GM19043 (cell line): ENCODE measurements around the gene C1orf167.
"Not testable (repeated sequence)": the region's sequence is repeated elsewhere in the genome, so short reads cannot be mapped to it uniquely, and the experiment has no call there.

Experiments used
- ATAC-seq: cut with Tn5 transposase; IDR thresholded peaks from one replicate; pipeline ENCODE4 v1.9.1; 2021; ENCODE audit warnings: low read depth; ENCODE audit not compliant: unreplicated experiment

Gene C1orf167

DNA sequence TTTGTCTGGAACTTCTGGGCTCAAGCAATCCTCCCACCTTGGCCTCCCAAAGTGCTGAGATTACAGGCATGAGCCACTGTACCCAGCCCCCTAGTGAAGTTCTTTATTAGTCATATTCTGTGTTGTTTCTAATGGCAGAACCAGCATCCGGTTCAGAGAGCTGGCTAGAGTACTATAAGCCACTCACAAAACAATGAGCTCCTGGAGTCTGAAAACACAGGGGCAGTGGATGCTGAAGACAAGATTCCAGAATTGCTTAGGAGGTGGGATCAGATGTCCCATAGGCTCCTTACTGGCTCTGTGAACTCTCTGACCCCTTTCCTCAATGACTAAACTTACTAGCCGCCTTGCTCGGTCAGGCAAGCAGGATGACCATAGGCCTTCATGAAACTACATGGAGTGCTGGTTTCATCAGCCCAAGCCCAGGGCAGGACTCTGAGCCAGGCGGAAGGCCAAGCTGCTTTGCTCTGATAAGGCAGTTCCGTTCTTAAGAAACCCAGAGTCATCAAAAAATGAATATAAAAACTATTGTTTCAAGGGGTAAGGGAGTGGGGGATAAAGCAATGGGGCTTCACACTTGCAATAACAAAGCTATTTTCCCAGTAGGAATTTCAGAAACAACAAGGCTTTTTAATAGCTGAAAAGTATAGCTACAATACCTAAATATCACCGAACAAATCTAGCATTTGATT lies 35.7 kb downstream of the C1orf167 start:
- no peak for ATAC-seq

DNA sequence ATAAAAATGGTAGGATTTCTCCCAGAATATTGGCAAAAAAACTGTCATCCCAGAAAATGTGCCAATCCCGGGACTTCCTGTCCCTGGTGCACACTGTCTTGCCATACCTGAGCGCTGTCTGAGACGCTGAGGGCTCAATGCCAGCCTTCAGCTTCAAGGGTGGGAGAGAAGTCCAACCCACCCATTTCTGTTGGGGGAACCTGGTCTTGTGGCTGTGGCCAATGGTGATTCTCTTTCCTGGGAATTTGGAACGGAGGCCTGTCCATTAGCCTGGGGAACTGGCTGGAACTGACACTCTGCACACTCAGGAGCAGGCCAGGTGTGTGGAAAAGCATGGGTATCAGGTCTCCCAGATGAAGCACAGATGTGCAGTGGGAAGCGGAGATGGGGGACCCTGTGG lies 37.1 kb downstream of the C1orf167 start:
- no peak for ATAC-seq

DNA sequence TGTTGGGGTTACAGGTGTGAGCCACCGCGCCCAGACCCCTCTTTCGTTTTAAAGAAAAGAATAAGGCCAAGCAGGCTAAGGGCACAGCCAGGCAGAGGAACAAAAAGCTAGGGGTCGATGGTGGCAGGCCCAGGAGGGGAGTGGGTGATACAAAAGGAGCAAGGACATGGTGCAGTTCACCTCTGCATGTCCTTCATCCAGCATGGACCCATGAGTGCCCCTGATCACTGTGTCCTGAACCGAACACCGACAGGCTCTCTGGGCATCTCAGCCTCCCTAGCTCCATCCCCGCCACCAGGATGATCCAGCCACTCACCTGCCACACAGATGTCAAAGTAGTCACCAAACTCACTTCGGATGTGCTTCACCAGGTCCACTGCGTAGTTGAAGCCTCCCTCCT lies 37.9 kb downstream of the C1orf167 start:
- no peak for ATAC-seq

DNA sequence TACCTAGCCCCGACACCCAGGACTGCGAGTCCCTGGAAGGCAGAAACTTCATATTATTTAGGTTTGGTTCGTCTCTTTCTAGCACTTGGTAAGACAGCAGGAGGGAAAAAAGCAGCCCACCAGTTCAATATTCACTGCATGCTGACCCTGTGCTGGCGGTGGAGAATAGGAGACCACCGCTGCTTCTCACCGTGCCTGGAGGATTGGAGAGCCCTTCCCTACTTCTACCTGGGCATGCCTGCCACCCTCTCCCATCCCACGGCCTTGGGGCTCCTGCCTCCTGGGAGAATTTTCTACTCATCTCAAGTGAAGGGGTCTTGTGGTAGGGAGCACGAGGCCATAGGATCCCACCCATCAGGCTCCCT lies 38.4 kb downstream of the C1orf167 start:
- ATAC-seq, result no peak

DNA sequence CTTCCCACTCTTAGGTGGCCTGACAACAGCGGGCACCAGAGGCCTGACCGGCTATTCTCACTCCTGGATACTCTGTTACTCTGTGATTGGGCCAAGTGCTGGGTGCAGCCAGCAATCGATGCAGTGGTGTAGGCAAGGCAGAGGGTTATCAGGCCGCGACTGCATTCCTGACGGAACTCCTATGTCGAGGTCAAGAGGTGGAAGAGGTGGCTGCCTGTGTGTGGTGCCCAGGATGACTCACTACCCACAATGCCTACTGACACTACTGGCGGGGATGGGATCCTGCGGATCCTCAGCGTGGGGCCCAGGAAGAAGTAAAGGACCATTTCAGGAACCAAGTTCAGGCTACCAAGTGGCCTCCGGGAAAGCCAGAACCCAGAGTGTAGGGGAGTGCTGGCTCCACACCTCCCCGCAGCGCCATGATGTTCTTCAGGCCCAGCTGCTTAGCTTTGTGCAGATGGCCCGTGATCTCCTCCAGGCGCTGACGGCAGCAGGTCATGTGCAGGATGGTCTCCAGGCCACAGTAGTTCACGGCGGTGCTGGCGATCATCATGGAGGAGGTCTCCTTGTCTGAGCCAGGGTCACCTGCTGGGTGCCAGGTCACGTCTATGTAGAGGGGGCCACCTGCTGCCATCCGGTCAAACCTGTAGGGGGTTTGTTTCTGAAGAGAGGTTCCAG lies 38.9 kb downstream of the C1orf167 start:
- ATAC-seq, result no peak

DNA sequence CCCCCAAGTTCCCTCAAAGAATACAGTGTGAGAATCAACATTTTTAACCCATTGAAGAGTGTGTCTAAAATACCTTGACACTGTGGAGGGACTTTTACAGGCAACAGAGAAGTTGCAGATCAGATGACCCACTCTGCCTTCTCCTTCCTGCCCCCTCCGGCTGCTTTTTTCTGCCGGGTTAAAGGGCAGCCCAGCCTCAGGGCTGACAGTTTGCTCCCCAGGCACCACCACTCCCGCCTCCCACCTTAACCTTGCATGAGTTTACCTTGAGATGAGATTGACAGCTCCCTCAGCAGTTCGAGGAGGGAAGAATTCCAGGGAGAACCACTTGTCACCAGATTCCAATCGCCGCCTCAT lies 40.6 kb downstream of the C1orf167 start:
- ATAC-seq, result no peak

DNA sequence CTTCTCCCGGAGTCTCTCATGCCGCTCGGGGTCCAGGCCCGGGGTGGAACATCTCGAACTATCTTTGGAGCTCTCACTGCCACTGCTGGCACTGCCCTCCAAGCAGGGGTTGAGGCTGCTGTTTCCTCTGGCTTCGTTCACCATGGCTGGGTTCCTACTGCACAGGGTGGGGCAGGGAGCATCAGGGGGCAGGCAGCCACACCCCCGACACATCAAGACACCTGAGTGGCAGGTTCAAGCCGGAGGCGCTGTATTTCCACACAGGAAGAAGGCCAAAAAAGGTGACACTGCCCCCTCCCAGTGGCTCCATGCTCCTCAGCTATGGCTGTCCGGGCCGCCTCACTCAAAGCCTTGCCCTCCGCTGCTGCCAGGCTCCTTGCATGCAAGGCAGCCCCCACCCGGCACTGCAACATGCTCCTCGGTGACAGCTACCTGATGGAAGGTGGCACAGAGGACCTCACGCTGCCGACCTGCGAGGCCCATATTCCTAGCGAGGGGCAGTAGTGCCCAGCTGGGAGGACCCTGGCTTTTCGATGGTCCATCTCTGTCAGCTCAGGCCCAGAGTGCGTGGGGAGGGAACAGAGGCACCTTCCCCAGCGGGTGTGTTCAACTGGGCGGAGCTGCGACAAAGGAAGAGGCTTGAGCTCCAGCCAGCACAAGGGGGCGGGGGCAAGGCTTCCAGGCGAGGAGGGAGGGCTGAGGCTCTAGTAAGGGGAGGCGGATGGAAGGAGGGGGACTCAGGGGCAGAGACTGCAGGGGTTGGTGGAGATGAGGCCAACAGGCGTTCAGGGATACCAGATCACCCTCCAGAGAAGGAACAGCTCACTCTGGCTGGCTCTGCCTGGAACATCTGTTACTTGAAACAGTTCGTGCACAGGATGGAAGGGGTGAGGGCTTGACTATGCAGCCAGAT lies 41.2 kb downstream of the C1orf167 start:
- ATAC-seq, result peak; percentile 32

DNA sequence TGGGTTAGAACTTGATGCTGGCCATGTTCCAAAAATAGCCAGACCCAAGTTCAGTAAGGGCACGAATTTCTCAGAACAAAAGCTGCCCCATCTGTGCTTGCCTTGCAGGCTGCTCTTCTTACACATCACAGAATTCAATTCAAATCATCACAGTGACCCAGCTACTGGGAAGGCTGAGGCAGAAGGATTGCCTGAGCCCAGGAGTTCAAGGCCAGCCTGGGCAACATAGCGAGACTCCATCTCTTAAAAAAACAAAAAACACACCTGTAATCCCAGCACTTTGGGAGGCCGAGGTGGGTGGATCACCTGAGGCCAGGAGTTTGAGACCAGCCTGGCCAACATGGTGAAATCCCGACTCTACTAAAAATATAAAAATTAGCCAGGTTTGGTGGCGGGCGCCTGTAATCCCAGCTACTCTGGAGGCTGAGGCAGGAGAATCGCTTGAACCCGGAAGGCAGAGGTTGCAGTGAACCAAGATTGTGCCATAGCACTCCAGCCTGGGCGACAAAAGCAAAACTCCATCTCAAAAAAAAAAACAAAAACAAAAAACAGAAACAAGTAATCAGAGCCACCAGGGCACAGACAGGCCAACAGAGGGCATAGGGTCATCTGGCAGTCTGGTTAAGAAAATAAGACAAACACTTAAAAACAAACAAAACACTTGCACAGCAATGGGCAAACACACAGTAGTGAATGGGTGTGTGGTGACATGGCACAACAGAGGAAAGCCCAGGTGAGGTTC lies 42.1 kb downstream of the C1orf167 start:
- not testable (repeated sequence) for ATAC-seq

DNA sequence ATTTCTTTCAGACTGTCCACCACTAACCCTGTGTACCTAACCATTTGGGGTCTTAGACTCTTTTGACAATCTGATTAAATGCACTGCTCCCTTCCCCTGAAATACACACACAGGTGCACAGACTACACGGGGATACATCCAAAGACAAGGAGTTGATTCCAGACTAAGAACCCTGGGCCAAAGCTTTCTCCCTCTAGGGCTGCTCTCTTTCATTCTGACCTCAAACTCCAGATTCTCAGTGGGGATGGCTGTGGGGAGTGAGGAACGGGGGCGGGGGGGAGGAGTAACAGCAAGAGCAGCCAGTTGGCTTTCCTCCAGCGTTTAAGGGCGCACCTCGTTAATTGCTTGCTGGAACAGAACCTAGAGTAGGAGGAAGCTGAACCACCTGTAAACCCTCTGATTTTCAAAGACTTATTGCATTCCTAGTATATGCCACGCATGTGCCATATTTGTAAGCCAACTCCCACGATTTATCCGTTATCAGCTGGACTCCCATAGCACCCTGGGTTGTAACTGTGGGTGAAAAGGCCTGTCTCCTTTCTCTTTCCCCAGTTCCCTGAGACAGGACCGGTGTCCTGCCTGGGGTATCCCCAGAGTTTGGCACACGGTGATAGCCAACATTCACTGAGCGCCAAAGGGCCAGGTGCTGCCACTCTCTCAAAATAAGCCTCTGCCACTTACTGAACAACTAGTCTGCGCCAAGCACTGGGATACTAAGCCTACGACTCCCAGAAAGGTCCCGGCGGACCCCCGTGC lies 42.9 kb downstream of the C1orf167 start:
- no peak for ATAC-seq

DNA sequence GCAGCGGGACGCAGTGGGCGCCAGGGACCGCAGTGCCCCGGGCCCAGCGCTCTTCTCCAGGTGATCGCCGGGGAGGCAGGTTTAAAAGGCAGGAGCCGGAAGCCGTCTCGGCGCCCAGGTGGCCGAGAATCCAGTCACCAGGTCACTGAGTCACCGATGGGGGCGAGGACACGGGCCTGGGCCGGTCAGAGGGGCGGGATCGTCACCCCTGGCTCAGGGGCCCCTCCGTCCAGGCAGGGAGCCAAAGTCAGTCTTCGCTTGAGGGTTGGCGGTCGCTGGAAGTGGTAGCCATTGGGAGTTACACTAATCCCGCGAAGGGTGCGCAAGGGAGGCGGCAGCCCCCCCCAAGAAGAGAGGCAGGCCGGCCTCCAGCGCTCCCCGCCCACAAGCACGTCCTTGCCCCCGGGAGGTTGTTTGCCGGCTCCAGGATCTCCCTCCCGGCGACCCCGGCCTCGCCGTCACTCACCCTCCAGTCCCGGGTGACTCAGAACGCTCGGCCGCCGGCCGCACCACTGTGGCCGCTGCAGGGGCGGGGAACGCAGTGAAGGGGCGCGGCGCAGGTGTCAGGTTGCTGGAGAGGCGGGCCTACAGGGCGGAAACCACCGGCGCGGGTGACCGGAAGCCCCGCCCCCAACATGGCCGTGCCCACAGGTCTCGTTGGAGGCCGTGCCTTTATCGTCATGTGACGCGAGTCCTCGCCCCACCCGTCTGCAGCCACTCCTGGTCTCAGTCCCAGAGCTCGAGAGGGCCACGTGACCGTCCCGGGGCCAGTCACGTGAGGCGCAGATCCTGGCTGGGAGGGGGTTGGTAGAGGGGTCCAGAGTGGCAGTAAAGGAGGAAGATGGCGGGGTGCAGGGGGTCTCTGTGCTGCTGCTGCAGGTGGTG lies 43.7 kb downstream of the C1orf167 start, which contains the start of the genes CLCN6 and MTHFR:
Gene CLCN6, plus strand, starts transcription at position 770 of the 885 bp plus-strand sequence. Its CDS starts 72 bp downstream, at position 842.
Gene MTHFR, minus strand, starts transcription at position 543 of the 885 bp plus-strand sequence. CDS start 2,848 bp downstream, outside the sequence.
- peak; percentile 76 for ATAC-seq

DNA sequence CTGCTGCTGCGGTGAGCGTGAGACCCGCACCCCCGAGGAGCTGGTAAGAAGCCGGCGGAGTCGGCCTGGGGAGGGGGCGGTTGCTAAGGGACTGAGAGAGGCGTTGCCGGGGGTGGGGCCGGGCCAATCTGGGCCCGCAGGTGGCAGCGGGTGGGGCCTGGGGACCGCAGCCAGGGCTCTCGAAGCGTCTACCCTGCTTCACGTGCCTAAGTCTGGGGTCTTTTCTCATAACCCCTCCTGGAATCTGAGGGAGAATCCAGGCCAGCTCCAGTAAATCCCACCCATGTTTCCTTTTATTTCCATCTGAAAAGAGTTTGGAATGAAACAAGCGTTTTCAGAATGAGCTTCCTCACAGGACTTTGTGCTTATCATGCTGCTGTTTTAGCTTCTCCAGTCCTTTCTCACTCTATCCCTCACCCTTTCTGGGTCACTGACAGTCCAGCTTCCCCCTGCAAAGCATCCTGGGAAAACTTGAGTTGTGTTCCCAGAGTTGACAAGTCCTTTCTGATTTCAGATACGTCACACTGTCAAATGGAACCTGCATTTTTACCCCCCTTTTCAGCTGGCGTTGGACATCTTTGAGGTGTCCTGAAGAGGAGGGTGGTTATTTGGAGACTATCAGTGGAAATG lies 44.4 kb downstream of the C1orf167 start:
- peak; percentile 30 for ATAC-seq

DNA sequence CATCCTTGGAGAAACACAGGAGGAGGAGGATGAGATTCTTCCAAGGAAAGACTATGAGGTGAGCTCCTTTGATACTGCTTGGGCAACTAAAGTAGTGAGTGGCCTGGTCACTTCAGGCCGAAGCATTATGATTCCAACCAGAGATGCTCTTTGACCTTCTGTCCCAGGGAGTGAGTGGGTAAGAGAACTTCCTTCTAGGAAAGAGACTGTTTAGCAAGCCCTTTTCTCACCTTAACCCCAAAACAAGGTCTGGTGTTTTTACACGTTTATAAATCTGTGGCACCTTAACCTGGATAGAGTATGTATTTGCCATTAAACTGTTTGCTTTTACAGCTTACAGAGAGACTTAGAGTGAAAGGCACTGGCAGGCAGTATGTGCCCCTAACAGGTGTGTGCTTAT lies 45.1 kb downstream of the C1orf167 start:
- ATAC-seq, result no peak

DNA sequence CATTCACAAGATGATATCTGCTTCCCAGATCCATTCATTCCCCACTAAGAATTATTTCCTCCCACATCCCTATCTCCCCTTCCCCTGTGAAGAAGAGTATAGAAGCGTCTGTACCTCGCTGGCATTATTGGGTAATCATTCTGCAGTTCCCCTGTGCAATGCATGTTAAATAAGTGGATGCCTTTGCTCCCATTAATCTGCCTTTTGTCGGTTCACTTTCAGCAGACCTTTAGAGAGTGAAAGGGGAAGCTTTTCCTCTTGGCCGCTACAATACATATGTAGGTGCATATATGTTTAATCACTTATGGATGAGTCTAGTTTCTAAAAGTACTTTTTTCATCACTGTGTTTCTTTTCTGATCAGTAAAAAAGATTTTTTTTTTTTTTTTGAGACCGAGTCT lies 51.0 kb downstream of the C1orf167 start:
- no peak for ATAC-seq

DNA sequence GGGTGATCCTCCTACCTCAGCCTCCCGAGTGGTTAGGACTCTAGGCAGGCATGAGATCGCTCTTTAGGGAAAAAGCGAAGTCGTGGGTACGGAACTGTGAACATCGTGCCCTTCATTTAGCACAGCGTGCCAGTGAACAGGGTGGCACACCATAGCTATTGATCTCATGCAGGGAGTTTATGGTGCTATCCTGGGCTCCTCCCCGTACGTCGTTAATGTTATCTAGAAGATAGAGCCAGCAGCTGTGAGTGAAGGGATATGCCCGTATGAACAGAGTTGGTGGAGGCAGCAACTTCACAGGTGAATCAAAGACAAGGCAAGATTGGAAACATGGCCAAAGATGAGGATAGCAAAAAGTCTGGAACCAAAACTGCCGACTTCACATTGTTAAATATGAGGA lies 55.2 kb downstream of the C1orf167 start:
- no peak for ATAC-seq

DNA sequence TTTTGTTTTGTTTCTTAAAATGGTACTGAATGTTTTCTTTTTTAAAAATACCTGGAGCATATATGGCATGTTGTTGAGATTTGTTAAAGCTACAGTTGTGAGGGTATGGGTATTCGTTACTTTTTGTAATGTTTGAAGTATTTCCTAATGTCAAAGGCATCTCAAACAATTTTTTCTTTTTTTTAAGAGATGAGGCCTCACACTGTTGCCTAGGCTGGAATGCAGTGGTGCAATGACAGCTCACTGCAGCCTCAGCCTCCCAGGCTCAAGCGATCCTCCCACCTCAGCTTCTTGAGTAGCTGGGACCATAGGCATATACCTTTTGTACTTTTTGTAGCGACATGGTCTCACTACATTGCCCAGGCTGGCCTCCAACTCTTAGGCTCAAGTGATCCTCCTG lies 60.1 kb downstream of the C1orf167 start:
- no peak for ATAC-seq

DNA sequence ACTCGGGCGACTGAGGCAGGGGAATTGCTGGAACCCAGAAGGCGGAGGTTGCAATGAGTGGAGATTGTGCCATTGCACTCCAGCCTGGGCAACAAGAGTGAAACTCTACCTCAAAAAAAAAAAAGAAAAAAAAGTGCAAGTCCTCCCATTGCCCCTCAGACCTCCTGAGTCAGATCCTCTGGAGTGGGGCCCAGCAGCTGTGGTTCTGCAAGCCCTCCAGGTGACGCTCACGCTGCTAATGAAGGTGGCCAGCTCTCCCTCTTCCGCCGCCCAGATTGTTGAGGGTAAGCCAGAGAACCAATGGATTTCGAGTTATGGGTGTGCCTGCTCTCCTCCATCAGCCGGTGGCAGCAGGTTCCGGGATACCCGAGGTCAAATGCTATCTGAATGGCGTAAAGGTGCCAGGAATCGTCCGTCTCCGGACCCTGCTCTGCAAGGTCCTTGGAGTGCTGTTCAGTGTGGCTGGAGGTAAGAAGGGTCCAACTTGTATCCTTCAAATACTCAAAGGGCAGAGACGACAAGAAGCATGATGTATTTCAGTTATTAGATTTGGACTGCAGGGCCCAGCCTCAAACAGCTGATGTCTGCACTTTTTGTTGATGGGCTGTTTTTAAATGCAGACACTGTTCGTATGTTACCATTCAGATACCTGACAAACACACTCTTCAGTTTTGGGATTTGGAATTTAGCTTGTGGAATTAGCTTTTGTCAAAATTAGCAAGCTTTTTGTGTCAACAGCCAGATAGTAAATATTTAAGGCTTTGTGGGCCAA lies 61.6 kb downstream of the C1orf167 start:
- no peak for ATAC-seq

DNA sequence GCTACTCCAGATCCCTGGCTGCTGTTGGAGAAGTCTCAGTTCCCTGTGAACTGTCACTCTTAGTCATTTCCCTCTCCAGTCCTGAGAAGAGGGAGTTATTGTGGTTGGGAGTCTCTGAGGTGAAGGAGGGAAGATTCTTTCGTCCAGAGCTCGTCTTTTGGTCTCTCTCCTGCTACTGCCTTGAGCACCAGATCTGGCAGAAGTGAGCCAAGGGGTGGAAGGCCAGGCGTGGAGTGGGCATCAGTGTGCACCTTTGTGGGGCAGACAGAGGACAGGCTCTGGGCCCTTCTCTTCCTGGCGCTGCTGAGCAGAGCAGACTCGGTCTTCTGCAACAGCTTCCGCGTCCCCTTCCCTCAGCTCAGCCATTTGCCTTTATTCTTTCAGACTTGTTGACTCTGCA lies 63.1 kb downstream of the C1orf167 start:
- ATAC-seq, result no peak

DNA sequence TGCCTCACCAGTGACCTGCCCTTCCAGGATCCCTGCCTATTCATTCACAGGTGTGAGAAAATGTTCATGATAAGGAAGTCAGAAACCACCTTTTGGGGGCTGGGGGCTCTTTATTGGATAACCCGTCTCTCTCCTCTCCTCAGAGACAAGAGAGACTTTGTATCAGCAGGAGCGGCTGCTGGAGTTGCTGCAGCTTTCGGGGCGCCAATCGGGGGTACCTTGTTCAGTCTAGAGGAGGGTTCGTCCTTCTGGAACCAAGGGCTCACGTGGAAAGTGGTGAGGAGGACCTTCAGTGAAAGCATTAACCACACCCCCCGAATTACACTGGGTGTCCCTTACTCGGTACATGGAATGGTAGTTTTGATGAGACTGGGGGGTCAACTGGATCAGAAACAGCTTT lies 65.0 kb downstream of the C1orf167 start:
- ATAC-seq, result no peak
